ENCODE measurements around the gene CGN.
"Not testable (repeated sequence)": the region's sequence is repeated elsewhere in the genome, so short reads cannot be mapped to it uniquely, and the experiment has no call there.

The CGN gene

GRCh38 chr1:151514366-151514765 is 3.2 kb downstream of the CGN start:
- Histone ChIP-seq H3K9me3 (ENCODE audit: control insufficient read depth, insufficient read depth, low read length) (no peaks in the 10 kb centered on the region), H3K27me3 (ENCODE audit: control insufficient read depth, insufficient read depth, low read length) (no peaks in the 10 kb centered on the region), H3K9ac (ENCODE audit: low read depth, low read length) (no peak overlapping the region), H3K4me3 (ENCODE audit: low read depth, low read length) (no peak overlapping the region), H3K36me3 (ENCODE audit: control insufficient read depth, insufficient read depth, low read length) (no peaks in the 10 kb centered on the region), H3K4me1 (ENCODE audit: control insufficient read depth, insufficient read depth, low read length) (peaks cover 27% of the 10 kb centered on the region)

- H3K9ac ChIP-seq (ENCODE audit: low read depth, low read length) = no peak overlapping the region
- H3K27me3 ChIP-seq (ENCODE audit: control insufficient read depth, insufficient read depth, low read length) = no peaks in the 10 kb centered on the region
- H3K4me1 ChIP-seq (ENCODE audit: control insufficient read depth, insufficient read depth, low read length) = peaks cover 27% of the 10 kb centered on the region
- H3K4me3 ChIP-seq (ENCODE audit: low read depth, low read length) = no peak overlapping the region
- no peaks in the 10 kb centered on the region for H3K36me3 ChIP-seq (ENCODE audit: control insufficient read depth, insufficient read depth, low read length)
- no peaks in the 10 kb centered on the region for H3K9me3 ChIP-seq (ENCODE audit: control insufficient read depth, insufficient read depth, low read length)
Observed at GRCh38 chr1:151515265-151515664, 4.1 kb downstream of the CGN start.

- no peak overlapping the region for H3K9ac ChIP-seq (ENCODE audit: low read depth, low read length)
- H3K9me3 ChIP-seq (ENCODE audit: control insufficient read depth, insufficient read depth, low read length) = no peaks in the 10 kb centered on the region
- H3K27me3 ChIP-seq (ENCODE audit: control insufficient read depth, insufficient read depth, low read length) = no peaks in the 10 kb centered on the region
- peaks cover 3% of the 10 kb centered on the region for H3K36me3 ChIP-seq (ENCODE audit: control insufficient read depth, insufficient read depth, low read length)
- no peak overlapping the region for H3K4me3 ChIP-seq (ENCODE audit: low read depth, low read length)
- peaks cover 27% of the 10 kb centered on the region for H3K4me1 ChIP-seq (ENCODE audit: control insufficient read depth, insufficient read depth, low read length)
Observed at GRCh38 chr1:151516031-151516511, 4.9 kb downstream of the CGN start.

DNA sequence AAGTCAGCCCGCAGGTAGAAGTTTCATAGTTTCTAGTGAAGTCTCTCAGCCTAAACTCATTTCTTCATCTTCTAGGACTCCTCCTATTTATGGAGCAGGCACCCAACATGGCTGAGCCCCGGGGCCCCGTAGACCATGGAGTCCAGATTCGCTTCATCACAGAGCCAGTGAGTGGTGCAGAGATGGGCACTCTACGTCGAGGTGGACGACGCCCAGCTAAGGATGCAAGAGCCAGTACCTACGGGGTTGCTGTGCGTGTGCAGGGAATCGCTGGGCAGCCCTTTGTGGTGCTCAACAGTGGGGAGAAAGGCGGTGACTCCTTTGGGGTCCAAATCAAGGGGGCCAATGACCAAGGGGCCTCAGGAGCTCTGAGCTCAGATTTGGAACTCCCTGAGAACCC is 7.2 kb downstream of the CGN start:
- Histone ChIP-seq H3K9me3 (ENCODE audit: control insufficient read depth, insufficient read depth, low read length) (no peaks in the 10 kb centered on the region), H3K36me3 (ENCODE audit: control insufficient read depth, insufficient read depth, low read length) (peaks cover 3% of the 10 kb centered on the region), H3K9ac (ENCODE audit: low read depth, low read length) (no peak overlapping the region), H3K4me1 (ENCODE audit: control insufficient read depth, insufficient read depth, low read length) (peaks cover 16% of the 10 kb centered on the region), H3K4me3 (ENCODE audit: low read depth, low read length) (no peak overlapping the region), H3K27me3 (ENCODE audit: control insufficient read depth, insufficient read depth, low read length) (no peaks in the 10 kb centered on the region)

GRCh38 chr1:151518936-151519335 is 7.7 kb downstream of the CGN start:
- Histone ChIP-seq H3K9ac (ENCODE audit: low read depth, low read length) (no peak overlapping the region), H3K9me3 (ENCODE audit: control insufficient read depth, insufficient read depth, low read length) (no peaks in the 10 kb centered on the region), H3K4me3 (ENCODE audit: low read depth, low read length) (no peak overlapping the region), H3K27me3 (ENCODE audit: control insufficient read depth, insufficient read depth, low read length) (no peaks in the 10 kb centered on the region), H3K4me1 (ENCODE audit: control insufficient read depth, insufficient read depth, low read length) (peaks cover 10% of the 10 kb centered on the region), H3K36me3 (ENCODE audit: control insufficient read depth, insufficient read depth, low read length) (peaks cover 3% of the 10 kb centered on the region)

- H3K36me3 ChIP-seq (ENCODE audit: control insufficient read depth, insufficient read depth, low read length) = peaks cover 6% of the 10 kb centered on the region
- no peaks in the 10 kb centered on the region for H3K9me3 ChIP-seq (ENCODE audit: control insufficient read depth, insufficient read depth, low read length)
- H3K4me1 ChIP-seq (ENCODE audit: control insufficient read depth, insufficient read depth, low read length) = peaks cover 4% of the 10 kb centered on the region
- H3K9ac ChIP-seq (ENCODE audit: low read depth, low read length) = no peak overlapping the region
- no peaks in the 10 kb centered on the region for H3K27me3 ChIP-seq (ENCODE audit: control insufficient read depth, insufficient read depth, low read length)
- no peak overlapping the region for H3K4me3 ChIP-seq (ENCODE audit: low read depth, low read length)
Observed at GRCh38 chr1:151519667-151520066, 8.5 kb downstream of the CGN start.

- H3K9ac ChIP-seq (ENCODE audit: low read depth, low read length) = no peak overlapping the region
- no peaks in the 10 kb centered on the region for H3K9me3 ChIP-seq (ENCODE audit: control insufficient read depth, insufficient read depth, low read length)
- H3K36me3 ChIP-seq (ENCODE audit: control insufficient read depth, insufficient read depth, low read length) = peaks cover 6% of the 10 kb centered on the region
- H3K4me3 ChIP-seq (ENCODE audit: low read depth, low read length) = no peak overlapping the region
- H3K27me3 ChIP-seq (ENCODE audit: control insufficient read depth, insufficient read depth, low read length) = no peaks in the 10 kb centered on the region
- peaks cover 4% of the 10 kb centered on the region for H3K4me1 ChIP-seq (ENCODE audit: control insufficient read depth, insufficient read depth, low read length)
Observed at GRCh38 chr1:151520359-151520758, 9.2 kb downstream of the CGN start.

DNA sequence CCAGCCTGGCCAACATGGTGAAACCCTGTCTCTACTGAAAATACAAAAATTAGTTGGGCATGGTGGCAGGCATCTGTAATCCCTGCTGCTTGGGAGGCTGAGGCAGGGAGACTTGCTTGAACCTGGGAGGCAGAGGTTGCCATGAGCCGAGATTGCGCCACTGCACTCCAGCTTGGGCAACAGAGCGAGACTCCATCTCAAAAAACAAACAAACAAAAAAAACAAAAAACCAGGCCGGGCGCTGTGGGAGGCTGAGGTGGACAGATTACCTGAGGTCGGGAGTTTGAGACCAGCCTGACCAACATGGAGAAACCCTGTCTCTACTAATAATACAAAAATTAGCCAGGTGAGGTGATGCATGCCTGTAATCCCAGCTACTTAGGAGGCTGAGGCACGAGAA is 11.2 kb downstream of the CGN start:
- not testable (repeated sequence) for H3K27me3 ChIP-seq (ENCODE audit: control insufficient read depth, insufficient read depth, low read length); H3K9me3 ChIP-seq (ENCODE audit: control insufficient read depth, insufficient read depth, low read length); H3K9ac ChIP-seq (ENCODE audit: low read depth, low read length); H3K36me3 ChIP-seq (ENCODE audit: control insufficient read depth, insufficient read depth, low read length); H3K4me3 ChIP-seq (ENCODE audit: low read depth, low read length); H3K4me1 ChIP-seq (ENCODE audit: control insufficient read depth, insufficient read depth, low read length)

- H3K9ac ChIP-seq (ENCODE audit: low read depth, low read length) = no peak overlapping the region
- H3K9me3 ChIP-seq (ENCODE audit: control insufficient read depth, insufficient read depth, low read length) = no peaks in the 10 kb centered on the region
- no peak overlapping the region for H3K4me3 ChIP-seq (ENCODE audit: low read depth, low read length)
- peaks cover 6% of the 10 kb centered on the region for H3K36me3 ChIP-seq (ENCODE audit: control insufficient read depth, insufficient read depth, low read length)
- no peaks in the 10 kb centered on the region for H3K4me1 ChIP-seq (ENCODE audit: control insufficient read depth, insufficient read depth, low read length)
- H3K27me3 ChIP-seq (ENCODE audit: control insufficient read depth, insufficient read depth, low read length) = no peaks in the 10 kb centered on the region
Observed at GRCh38 chr1:151523326-151523725, 12.1 kb downstream of the CGN start.

- Histone ChIP-seq H3K27me3 (ENCODE audit: control insufficient read depth, insufficient read depth, low read length) (no peaks in the 10 kb centered on the region), H3K4me1 (ENCODE audit: control insufficient read depth, insufficient read depth, low read length) (no peaks in the 10 kb centered on the region), H3K4me3 (ENCODE audit: low read depth, low read length) (no peak overlapping the region), H3K9ac (ENCODE audit: low read depth, low read length) (no peak overlapping the region), H3K9me3 (ENCODE audit: control insufficient read depth, insufficient read depth, low read length) (no peaks in the 10 kb centered on the region), H3K36me3 (ENCODE audit: control insufficient read depth, insufficient read depth, low read length) (peaks cover 13% of the 10 kb centered on the region)
Observed at GRCh38 chr1:151524736-151525135, 13.5 kb downstream of the CGN start.

DNA sequence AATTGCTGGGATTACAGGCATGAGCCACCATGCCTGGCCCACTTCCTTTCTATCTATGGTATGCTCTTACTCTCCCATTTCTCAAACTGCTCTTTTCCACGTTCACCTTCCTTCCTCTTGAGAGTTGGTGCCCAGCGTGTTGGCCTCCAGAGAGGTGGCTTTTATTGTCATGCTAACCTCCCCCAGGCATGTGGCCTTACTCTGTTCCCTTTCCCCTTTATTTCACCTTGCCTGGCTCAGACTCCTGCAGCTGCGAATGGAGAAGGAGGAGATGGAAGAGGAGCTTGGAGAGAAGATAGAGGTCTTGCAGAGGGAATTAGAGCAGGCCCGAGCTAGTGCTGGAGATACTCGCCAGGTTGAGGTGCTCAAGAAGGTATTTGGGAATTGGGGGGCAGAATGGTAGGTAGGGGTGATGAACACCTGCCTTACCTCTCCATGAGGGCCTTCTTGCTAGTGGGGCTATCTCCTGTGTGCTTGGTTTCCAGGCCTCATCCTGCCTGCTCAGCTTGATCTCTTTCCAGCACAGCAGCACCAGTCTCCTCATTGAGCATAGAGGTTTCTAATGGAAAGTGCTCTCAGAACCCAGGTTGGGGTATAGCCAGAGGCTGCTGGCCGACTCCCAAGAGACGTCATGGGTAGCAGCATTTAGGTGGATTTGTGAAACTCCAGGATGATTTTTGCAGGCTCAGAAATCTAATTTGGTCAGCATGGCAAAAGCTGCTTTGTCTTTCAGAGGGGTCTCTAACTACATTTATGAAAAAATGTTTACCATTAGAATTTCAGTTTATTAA is 15.7 kb downstream of the CGN start:
- H3K36me3 ChIP-seq (ENCODE audit: control insufficient read depth, insufficient read depth, low read length) = peaks cover 14% of the 10 kb centered on the region

GRCh38 chr1:151529211-151529702 is 18.1 kb downstream of the CGN start:
- Histone ChIP-seq H3K4me1 (ENCODE audit: control insufficient read depth, insufficient read depth, low read length) (no peaks in the 10 kb centered on the region), H3K9me3 (ENCODE audit: control insufficient read depth, insufficient read depth, low read length) (no peaks in the 10 kb centered on the region), H3K4me3 (ENCODE audit: low read depth, low read length) (no peak overlapping the region), H3K36me3 (ENCODE audit: control insufficient read depth, insufficient read depth, low read length) (peaks cover 18% of the 10 kb centered on the region), H3K27me3 (ENCODE audit: control insufficient read depth, insufficient read depth, low read length) (no peaks in the 10 kb centered on the region), H3K9ac (ENCODE audit: low read depth, low read length) (no peak overlapping the region)

More for the DNA sequence above, 15.7 kb downstream of the CGN start:
- Histone ChIP-seq H3K4me3 (ENCODE audit: low read depth, low read length) (no peak overlapping the region), H3K4me1 (ENCODE audit: control insufficient read depth, insufficient read depth, low read length) (no peaks in the 10 kb centered on the region), H3K9me3 (ENCODE audit: control insufficient read depth, insufficient read depth, low read length) (no peaks in the 10 kb centered on the region), H3K9ac (ENCODE audit: low read depth, low read length) (no peak overlapping the region), H3K27me3 (ENCODE audit: control insufficient read depth, insufficient read depth, low read length) (no peaks in the 10 kb centered on the region)
